Thymus (tissue), 11 donors: ENCODE results near the gene ABCF1. TPM values are rescaled to one million over a fixed set of nuclear protein-coding genes. Genes with fewer than 3 reads are reported as not detected.

Source experiments
- DNase-seq, 9 donors: peaks; one replicate each; pipeline ENCODE4 v3.0.0-alpha.2; 2013; ENCODE audit warnings: low spot score in 9 of 9, low read depth in 6 of 9, missing footprints in 1 of 9
- H3K27ac ChIP-seq, 2 donors: one replicate each; pipeline ENCODE4 v1.5.1; 2013; ENCODE audit warnings: control low read depth in 1 of 2, low read depth in 1 of 2, low read length in 1 of 2, mild to moderate bottlenecking in 1 of 2, moderate library complexity in 1 of 2
- H3K27me3 ChIP-seq, 2 donors: one replicate each; pipeline ENCODE4 v1.5.1; 2013; ENCODE audit warnings: low read length in 1 of 2; ENCODE audit not compliant: control insufficient read depth in 2 of 2, insufficient read depth in 1 of 2
- H3K36me3 ChIP-seq, 2 donors: one replicate each; pipeline ENCODE4 v1.5.1; 2013; ENCODE audit warnings: low read length in 1 of 2, mild to moderate bottlenecking in 1 of 2, moderate library complexity in 1 of 2; ENCODE audit not compliant: control insufficient read depth in 2 of 2, insufficient read depth in 2 of 2
- H3K4me1 ChIP-seq, 2 donors: one replicate each; pipeline ENCODE4 v1.5.1; 2013; ENCODE audit warnings: low read length in 2 of 2; ENCODE audit not compliant: control insufficient read depth in 2 of 2, insufficient read depth in 2 of 2
- H3K4me3 ChIP-seq, 2 donors: one replicate each; pipeline ENCODE4 v1.5.1; 2013; ENCODE audit warnings: low read length in 2 of 2, control low read depth in 1 of 2, mild to moderate bottlenecking in 1 of 2
- H3K9me3 ChIP-seq, 2 donors: one replicate each; pipeline ENCODE4 v1.5.1; 2013; ENCODE audit warnings: low read length in 1 of 2, mild to moderate bottlenecking in 1 of 2; ENCODE audit not compliant: control insufficient read depth in 2 of 2, insufficient read depth in 1 of 2
- WGBS: extraction: QIAGEN DNeasy Blood & Tissue Kit; methylation state at CpG from one replicate; pipeline ENCODE4 v1.1.7; 2013; 5-methylcytosine and 5-hydroxymethylcytosine counted together
- polyA plus RNA-seq: library from polyadenylated mRNA; stranded (reverse); fragments of 200-250 nt; gene quantifications from one replicate; pipeline ENCODE4 v1.2.3, GENCODE V29; 2013
- total RNA-seq: library from RNA; stranded (reverse); fragments of 120-200 nt; gene quantifications from one replicate; pipeline ENCODE4 v1.2.4, GENCODE V29; 2013
- donor health status: healthy.

The ABCF1 gene
- total and polyA plus RNA-seq, 2 donors: 23.5 to 33.9 TPM

DNA sequence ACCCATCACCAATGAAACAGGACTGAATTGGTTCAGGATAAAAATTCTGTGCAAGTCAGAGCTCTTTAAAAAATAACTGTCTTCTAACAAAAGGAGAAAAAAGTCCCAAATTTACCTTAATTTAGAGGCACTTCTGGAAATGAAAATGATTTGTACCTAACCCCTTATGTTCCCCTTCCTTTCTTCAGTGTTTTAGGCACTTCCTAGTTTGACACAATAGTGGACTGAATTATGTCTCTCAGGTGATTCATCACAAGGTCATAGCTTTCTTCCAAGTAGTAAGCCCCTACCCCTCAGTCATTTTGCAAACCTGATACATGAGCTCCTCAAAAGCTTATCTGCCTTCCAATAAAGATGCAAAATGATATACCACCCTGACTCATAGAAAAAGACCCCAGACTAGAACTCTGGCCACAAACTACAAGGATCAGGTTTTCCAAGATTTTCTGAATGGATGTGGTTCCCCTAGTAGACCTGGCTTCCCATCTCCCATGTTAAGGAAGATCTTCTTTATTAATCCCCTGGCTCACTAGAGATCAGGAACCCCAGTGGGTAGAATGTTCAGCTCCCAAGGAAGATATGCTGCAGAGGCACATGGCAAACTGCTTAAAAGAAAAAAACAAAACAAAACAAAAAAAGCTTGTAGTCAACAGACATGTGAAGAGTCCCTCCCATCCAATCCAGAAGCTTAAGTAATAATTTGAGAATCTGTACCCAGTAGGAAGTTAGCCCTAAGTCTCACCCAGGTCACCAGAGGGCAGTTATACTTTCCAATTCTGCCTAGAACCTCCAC lies 42.2 kb downstream of the ABCF1 start:
- H3K4me1 ChIP-seq: peaks cover 18 to 25% of the 10 kb centered on the region in 2 donors
- peak overlapping the region; percentile 68 to 97 for H3K4me3 ChIP-seq
- no peak for DNase-seq

DNA sequence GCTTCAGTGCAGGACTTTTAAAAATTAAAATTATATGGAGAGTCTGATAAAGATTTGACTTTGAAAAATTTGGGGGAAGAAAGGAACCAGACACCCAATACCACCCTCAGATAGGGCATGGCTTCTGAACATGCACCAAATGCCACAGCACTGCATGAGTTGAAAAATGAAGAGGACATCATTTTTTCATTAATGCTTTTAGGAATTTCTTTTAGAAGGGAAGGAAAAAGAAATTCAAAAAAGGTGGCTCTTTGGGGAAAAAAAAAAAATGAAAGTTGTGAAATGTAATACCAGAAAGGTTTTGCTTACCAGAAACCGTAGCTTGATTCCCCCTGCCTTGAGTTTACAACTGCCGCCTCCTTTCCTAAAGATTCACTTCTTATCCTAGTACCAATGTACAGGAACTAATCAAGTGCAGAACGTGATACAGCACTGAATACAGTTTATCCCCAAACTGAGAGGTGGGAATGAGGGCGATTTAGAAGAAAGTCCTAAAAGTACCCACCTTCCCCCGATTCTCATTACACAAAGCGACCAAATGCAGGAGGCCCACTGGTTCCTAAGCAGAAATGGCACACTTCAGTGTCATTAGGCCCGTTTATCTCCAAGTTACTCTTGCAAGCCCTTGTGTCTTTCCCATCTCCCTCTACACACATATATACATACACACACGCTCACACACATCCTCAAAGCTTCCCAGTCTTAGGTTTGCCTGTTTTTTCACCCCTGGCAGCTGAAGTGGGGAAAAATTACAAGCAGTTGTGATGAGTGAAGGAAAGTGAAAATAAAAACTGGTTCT lies 43.0 kb downstream of the ABCF1 start:
- WGBS: 47% methylated on average over 8 of the region's 8 CpGs
- H3K36me3 ChIP-seq: peaks cover 14 to 28% of the 10 kb centered on the region in 2 donors
- H3K4me3 ChIP-seq: peak overlapping the region; percentile 68 to 97
- peaks cover 20 to 31% of the 10 kb centered on the region in 2 donors for H3K4me1 ChIP-seq
- DNase-seq: peak in 3 of 9 donors; percentile 23 to 28 (median 28)
- H3K27ac ChIP-seq: peak overlapping the region; percentile 88 to 99
- no peaks in the 10 kb centered on the region for H3K9me3 ChIP-seq
- no peaks in the 10 kb centered on the region for H3K27me3 ChIP-seq

More for the DNA sequence above, 42.2 kb downstream of the ABCF1 start:
- H3K36me3 ChIP-seq: peaks cover 22 to 36% of the 10 kb centered on the region in 2 donors
- no peaks in the 10 kb centered on the region for H3K9me3 ChIP-seq
- H3K27ac ChIP-seq: peak overlapping the region; percentile 31 to 99
- no peaks in the 10 kb centered on the region for H3K27me3 ChIP-seq

DNA sequence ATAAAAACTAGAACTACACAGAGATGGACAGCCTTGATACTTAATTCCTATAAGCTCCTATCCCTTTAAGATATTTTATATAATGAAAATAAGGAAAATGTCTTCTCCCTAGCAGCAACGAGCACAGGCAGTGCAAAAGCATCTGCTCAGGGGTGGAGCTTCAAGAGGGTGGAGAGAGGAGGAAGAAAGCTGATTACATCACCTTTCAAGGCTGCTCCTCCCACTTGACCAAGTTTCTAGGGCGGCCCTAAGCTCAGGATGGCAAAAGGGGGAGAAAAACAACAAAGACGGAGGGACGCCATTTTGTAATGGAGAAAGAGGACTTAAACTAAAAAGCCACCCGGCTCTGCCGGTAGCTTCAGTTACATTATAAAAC lies 43.6 kb downstream of the ABCF1 start:
- under 1% methylated on average over 6 of the region's 6 CpGs for WGBS
- Histone ChIP-seq H3K27ac (peak overlapping the region; percentile 99), H3K4me3 (peak overlapping the region; percentile 68 to 97), H3K27me3 (no peaks in the 10 kb centered on the region), H3K9me3 (no peaks in the 10 kb centered on the region), H3K4me1 (peaks cover 20 to 31% of the 10 kb centered on the region in 2 donors), H3K36me3 (peaks cover 13 to 28% of the 10 kb centered on the region in 2 donors)
- DNase-seq: peak; percentile 88 to 99 (median 97)

DNA sequence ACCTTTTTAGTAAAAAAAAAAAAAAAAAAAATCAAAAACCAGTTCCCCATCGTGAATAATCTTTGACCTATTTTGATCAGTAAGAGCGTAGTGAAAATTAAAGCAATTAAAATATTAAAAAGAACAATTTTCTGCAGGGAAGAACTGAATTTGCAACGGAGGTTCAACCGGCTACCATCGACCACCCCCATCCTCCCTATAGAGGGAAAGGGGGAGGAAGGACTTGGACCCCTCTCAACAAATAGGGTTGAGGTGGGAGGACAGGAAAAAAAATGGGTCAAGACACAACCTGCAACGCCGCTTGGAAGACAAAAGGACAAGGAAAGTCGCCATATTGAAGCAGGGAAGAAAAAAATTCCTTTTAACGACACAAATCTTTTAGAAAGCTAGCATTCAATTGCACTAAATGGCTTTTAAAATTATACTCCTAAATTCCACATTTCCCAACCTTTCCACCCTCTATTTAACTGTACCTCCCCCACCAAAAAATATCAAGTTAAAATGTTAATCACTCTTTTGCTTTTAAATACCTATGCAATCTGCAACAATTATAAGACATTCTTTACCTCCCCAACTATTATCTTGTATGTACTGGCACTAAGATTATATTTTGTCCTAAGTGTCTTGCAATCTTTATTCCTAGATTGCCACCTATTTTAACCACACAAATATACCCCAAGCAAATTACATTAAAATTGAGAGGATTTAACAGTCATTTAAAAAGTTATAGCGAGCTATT lies 44.1 kb downstream of the ABCF1 start:
- 0% methylated on average over 10 of the region's 10 CpGs for WGBS

DNA sequence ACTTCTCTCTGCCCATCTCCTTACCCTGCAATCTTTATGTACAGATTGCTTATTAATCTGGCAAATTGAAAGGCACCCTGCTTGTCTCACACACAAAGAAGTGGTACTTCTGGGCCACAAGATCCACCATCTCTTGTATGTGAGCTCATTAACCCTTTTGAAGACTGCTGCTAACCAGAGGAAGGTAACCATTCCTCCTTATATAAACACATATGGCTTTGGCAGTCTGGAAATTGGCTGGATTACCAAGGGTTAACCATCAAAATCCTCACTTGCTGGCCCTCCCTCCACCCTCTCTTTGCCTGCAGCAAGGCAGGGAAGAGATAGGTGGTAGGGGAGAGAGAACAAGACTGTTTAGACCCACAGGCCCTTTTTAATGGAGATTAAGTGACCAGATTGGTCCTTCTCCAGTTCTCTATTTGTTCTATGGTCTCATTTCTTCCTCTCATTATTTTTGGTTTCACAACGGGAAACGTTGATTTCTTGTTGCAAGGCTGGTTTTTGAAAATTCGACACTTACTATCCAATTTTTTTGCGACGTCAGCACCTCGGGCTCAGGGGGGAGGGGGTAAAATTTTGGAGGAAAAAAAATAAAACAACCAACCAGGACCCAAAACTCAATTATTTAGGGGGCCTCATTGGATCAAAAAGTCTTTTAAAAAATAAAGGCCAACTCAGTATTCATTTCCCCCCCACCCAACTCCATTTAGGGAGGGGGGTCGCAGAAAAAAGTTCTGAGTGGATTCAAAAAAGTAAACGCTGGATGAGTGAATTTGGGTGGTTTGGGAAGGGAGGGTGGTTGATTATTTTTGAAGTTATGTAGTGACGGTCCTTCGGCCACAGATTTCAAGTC lies 44.9 kb downstream of the ABCF1 start:
- WGBS: under 1% methylated on average over 10 of the region's 10 CpGs
- H3K4me1 ChIP-seq: peaks cover 20 to 29% of the 10 kb centered on the region in 2 donors
- DNase-seq: peak; percentile 54 to 82 (median 67)
- H3K27ac ChIP-seq: peak overlapping the region; percentile 99 to 100
- no peaks in the 10 kb centered on the region for H3K9me3 ChIP-seq
- peaks cover 19 to 38% of the 10 kb centered on the region in 2 donors for H3K36me3 ChIP-seq
- H3K4me3 ChIP-seq: peak overlapping the region; percentile 68 to 97
- no peaks in the 10 kb centered on the region for H3K27me3 ChIP-seq

More for the DNA sequence above, 44.1 kb downstream of the ABCF1 start:
- H3K4me1 ChIP-seq: peaks cover 20 to 31% of the 10 kb centered on the region in 2 donors
- DNase-seq: peak in 7 of 9 donors; percentile 42 to 80 (median 59)
- peaks cover 13 to 31% of the 10 kb centered on the region in 2 donors for H3K36me3 ChIP-seq
- peak overlapping the region; percentile 99 to 100 for H3K27ac ChIP-seq
- H3K27me3 ChIP-seq: no peaks in the 10 kb centered on the region
- H3K9me3 ChIP-seq: no peaks in the 10 kb centered on the region
- peak overlapping the region; percentile 68 to 97 for H3K4me3 ChIP-seq

DNA sequence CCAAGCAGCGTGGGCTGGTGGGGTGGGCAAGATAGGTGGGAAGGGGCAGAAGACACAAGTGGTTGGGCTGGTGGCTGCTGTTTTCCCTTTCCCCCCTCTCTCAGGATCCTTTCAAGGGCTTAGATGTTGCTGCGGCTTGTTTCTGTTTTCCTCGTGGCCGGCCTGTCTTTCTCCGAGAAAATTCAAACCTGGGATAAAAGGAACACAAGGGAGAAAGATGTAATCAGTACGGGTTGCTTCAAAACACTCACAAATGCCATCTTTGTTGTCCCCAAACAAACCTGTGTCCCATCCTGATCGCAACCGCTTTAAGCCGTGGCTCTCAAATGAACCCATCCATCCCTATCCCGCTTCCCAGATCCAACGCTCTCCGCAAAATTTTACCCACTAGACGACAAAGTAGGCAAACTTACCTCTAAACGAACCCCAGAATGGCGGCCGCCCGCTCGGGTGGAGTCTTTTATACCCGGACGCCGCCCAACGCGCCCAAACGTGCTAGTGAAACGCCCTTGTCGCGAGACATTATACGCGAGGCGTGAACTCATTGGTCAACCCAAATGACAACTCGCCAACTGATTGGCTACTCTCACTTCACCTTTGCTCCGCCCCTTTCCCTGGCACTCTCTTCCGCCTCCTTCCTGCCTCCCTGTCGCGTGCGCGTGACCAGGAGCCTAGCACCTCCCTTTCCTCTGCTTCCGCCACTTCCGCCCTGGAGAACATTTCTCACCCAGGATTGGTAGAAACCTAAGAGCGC lies 45.7 kb downstream of the ABCF1 start, which contains the start of gene PPP1R10:
TSS of gene PPP1R10 (minus strand) at position 433 of the 754 bp plus-strand sequence. CDS start 7,299 bp downstream, outside the sequence.
- DNase-seq: peak in 8 of 9 donors; percentile 99 to 100 (median 100)
- Histone ChIP-seq H3K36me3 (peaks cover 19 to 40% of the 10 kb centered on the region in 2 donors), H3K4me3 (peak within 1 kb of the TSS; percentile 89 to 97), H3K9me3 (no peaks in the 10 kb centered on the region), H3K4me1 (peaks cover 20 to 29% of the 10 kb centered on the region in 2 donors), H3K27ac (peak within 1 kb of the TSS; percentile 99 to 100), H3K27me3 (no peaks in the 10 kb centered on the region)
- WGBS: under 1% methylated on average over 40 of the region's 40 CpGs

DNA sequence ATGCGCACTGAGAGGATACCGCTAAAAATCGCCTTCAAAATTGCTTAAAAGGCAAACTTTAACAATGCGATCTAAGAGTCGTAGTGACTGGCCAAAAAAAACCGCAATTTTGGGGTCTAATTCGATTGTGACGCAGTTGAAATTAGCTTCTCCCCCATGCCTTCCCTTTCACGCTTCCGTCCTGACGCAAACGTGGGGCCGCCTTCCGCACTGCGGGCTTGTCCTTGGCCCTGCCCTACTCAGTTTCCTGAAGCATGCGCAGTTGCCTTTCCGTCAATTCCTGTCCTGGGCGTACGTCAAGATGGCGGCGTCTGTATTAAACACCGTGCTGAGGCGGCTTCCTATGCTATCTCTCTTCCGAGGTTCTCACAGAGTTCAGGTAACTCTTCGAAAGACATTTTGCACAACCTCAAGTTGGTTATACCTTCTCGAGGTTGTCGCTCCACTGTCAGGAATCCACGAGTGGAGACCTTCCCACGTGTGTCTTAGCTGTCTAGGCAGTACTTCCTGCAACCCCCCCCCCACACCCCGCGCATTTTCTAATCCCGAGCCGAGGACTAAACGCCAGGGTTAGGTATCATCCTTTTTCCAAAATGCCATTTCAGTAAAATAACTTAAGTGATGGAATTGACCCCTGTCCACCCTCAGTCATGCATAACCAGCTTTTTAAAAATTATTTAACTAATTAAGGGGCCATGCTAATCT lies 46.5 kb downstream of the ABCF1 start, which contains the start of gene MRPS18B:
TSS of gene MRPS18B (plus strand) at position 276 of the 705 bp plus-strand sequence. CDS start at position 302, 26 bp downstream.
- Histone ChIP-seq H3K27me3 (no peaks in the 10 kb centered on the region), H3K36me3 (peaks cover 23 to 46% of the 10 kb centered on the region in 2 donors), H3K4me3 (peak within 1 kb of the TSS; percentile 89 to 97), H3K4me1 (peaks cover 19 to 27% of the 10 kb centered on the region in 2 donors), H3K27ac (peak within 1 kb of the TSS; percentile 99 to 100), H3K9me3 (no peaks in the 10 kb centered on the region)
- under 1% methylated on average over 34 of the region's 34 CpGs for WGBS
- peak; percentile 98 to 100 (median 99) for DNase-seq
